ENCODE measurements around the gene C19orf53.

C19orf53 gene

GRCh38 chr19:13796301-13797057, 22.2 kb downstream of the C19orf53 start:
- DNase-seq = peak; percentile 48

DNA sequence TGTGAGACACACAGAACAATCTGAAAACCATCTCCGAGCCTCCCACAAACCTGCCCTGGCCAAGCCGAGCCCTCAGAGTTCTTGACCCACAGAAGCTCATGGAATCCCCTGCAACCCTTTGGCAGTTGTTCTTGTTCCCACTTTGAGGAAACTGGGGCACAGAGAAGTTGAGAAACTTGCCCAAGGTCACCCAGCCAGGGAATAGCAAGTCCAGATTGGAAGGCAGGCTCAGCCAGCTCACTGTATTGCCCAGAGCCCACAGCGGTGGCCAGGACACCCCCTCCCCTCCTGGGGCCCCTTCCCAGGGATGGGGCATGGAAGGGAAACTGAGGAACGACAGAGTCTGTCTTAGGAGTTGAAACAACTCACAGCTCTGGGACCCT, 22.8 kb downstream of the C19orf53 start:
- no peak for DNase-seq

GRCh38 chr19:13797870-13798269, 23.6 kb downstream of the C19orf53 start:
- no peak for DNase-seq

- no peak for DNase-seq
Measured at GRCh38 chr19:13799669-13800068, 25.4 kb downstream of the C19orf53 start.

- no peak for DNase-seq
Measured at GRCh38 chr19:13803038-13803437, 28.8 kb downstream of the C19orf53 start.

DNA sequence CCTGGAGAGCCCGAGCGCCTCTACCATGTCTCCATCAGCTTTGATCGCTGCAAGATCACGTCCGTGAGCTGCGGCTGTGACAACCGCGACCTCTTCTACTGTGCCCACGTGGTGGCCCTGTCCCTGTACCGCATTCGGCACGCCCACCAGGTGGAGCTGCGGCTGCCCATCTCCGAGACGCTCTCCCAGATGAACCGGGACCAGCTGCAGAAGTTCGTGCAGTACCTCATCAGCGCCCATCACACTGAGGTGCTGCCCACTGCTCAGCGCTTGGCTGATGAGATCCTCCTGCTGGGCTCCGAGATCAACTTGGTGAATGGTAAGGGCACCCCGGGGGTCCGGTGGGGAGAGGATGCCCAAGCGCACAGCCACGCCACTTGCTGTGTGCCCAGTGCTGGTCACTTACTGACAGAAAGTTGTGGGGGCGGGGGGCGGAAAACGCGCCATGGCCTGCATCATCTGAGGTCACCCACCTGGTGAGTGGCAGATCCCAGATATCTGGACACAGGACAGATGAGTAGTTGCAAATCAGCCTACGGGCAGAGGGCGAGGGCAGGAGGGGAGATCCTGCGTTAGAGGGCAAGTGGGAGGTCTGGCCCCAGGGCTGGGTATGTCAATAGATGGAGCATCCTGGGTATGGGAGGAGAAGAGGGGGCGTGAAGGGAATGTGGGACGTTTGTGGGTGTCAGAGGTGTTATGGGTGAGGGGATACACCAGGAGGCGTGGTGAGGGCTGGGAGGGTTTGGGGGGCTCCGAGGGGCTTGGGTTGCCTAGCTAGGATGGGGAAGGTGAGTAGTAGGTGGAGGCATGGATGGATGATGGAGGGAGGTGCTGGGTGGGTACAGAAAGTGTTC, 30.8 kb downstream of the C19orf53 start:
- DNase-seq = no peak

GRCh38 chr19:13806728-13807127, 32.5 kb downstream of the C19orf53 start:
- DNase-seq = no peak

DNA sequence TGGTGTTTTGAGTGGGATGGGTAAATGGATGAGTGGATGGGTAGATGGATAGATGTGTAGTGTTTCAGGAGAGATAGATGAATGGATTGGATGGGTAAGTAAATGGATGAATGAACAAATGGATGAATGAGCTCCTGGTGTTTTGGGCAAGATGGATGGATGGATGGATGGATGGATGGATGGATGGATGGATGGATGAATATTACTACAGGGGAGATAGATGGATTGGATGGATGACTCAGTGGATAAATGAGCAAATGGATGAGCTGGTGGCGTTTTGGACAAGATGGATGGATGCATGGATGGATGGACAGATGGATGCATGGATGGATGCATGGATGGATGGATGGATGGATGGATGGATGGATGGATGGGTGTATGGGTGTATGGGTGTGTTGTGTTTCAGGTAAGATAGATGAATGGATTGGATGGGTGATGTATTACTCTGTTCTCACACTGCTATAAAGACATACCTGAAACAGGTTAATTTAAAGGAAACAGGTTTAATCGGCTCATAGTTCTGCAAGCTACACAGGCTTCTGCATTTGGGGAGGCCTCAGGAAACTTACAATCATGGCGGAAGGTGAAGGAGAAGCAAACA, 33.3 kb downstream of the C19orf53 start:
- no peak for DNase-seq

DNA sequence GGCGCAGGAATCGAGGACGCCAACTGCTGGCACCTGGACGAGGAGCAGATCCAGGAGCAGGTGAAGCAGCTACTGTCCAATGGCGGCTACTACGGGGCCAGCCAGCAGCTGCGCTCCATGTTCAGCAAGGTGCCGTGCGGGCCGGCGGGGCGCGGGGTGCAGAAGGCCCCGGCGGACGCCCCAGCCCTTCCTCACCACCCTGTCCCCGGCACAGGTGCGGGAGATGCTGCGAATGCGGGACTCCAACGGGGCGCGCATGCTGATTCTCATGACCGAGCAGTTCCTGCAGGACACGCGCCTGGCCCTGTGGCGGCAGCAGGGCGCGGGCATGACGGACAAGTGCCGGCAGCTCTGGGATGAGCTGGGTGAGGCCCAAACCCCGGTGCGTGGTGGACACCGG, 34.6 kb downstream of the C19orf53 start:
- no peak for DNase-seq

DNA sequence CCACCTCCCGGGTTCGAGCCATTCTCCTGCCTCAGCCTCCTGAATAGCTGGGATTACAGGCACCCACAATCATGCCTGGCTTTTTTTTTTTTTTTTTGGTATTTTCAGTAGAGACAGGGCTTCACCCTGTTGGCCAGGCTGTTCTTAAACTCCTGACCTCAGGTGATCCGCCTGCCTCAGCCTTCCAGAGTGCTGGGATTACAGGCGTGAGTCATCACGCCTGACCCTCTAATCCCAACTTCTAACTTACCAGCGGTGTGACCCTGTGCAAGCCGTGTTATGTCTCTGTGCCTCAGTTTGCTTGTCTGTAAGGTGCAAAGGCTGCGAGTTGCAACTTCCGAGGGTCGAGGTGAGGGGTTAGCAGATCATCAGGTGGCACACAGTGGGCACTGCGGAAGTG, 38.3 kb downstream of the C19orf53 start:
- no peak for DNase-seq

DNA sequence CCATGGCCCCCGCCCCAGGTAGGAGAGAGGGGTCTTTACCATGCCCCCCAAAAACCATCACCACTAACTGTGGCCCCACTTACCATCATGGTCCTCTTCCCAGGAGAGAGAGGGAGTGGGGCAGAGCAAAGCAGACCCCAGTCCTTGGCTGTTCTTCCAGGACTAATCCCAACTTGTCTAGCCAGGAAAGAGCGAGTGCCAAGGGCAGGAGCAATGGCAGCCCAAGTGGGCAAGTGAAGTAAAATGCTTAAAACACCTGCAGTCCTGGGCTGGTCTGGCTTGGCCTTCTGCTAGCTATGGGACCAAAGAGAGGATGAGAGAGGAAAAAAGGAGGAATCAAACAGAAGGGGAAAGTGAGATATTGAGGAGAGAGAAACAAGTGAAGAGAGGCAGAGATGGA, 38.9 kb downstream of the C19orf53 start:
- DNase-seq = no peak

DNA sequence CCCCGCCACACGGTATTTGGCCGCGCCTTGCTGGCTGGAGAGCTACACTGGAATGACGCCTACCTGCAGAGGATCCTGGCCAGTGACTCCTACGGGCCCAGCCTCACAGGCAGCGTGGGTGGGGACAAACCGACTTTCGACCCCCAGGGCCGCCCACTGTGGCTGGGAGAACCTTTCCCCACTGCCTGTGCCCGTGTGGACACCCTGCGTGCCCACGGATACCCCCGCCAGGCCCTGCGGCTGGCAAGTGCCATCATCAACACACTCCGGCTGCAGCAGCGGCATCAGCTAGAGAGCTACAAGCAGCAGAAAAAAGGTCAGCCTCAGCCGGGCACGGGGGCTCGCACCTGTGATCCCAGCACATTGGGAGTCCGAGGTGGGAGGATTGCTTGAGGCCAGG, 40.3 kb downstream of the C19orf53 start:
- no peak for DNase-seq

GRCh38 chr19:13817018-13817614, 42.9 kb downstream of the C19orf53 start:
- DNase-seq = peak; percentile 25

- peak; percentile 74 for DNase-seq
Measured at GRCh38 chr19:13817615-13818371, 43.5 kb downstream of the C19orf53 start.

- DNase-seq = no peak
Measured at GRCh38 chr19:13819238-13819637, 45.0 kb downstream of the C19orf53 start.

GRCh38 chr19:13821292-13821691, 47.0 kb downstream of the C19orf53 start:
- no peak for DNase-seq

GRCh38 chr19:13823256-13823655, 49.0 kb downstream of the C19orf53 start:
- no peak for DNase-seq

DNA sequence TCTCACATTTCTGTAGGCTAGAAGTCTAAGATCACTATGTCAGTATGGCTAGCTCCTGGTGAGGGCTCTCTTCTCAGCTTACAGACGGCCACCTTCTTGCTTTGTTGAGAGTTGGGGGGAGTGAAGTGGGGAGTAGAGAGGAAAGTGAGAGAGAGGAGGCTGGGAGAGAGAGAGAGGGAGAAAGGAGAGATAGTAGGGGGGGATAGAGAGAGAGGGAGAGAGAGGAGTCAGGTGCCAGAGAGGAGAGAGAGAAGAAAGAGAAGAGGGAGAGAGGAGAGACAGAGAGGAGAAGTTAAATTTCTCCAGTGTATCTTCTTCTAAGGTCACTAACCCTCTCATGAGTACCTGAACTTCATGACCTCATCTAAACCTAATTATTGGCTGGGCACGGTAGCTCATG, 49.6 kb downstream of the C19orf53 start:
- no peak for DNase-seq

GRCh38 chr19:13824703-13825102, 50.4 kb downstream of the C19orf53 start:
- DNase-seq = no peak

- no peak for DNase-seq
Measured at GRCh38 chr19:13825489-13826441, 51.5 kb downstream of the C19orf53 start.

DNA sequence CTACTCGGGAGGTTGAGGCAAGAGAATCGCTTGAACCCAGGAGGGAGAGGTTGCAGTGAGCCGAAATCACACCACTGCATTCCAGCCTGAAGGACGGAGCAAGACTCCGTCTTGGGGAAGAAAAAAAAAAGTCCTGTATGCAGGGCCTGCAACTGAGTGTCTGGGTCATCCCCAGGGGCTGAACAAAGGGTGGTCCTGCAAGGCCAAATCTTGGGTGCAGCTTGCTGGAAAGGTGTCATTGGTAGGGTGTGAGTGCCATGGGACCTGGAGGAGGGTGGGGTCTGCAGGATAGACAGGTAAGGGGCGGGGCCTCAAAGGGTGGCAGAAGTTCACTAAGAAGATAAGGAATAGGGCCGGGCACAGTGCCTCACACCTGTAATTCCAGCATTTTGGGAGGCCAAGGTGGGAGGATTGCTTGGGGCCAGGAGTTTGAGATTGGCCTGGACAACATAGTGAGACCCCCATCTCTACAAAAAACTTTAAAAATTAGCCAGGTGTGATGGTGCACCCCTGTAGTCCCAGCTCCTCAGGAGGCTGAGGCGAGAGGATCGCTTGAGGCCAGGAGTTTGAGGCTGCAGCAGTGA, 52.5 kb downstream of the C19orf53 start:
- no peak for DNase-seq

Measured in CD4-positive, alpha-beta T cell treated with Interleukin-15 for 1 hour (primary cell).